Measurements from ENCODE around the gene TAS2R60. TPM values are rescaled to one million over a fixed set of nuclear protein-coding genes. Genes with fewer than 3 reads are reported as not detected.

The TAS2R60 gene
- polyA plus RNA-seq, 1 of the 3 experiments (the other 2 are of a cell fraction) = not detected

GRCh38 chr7:143429770-143430698, 13.2 kb upstream of the TAS2R60 start (continued):
- TF ChIP-seq CTCF (IDR thresholded peaks at IDR 0.05) (no peak), FOSL2 (IDR thresholded peaks at IDR 0.05; ENCODE audit: borderline replicate concordance, low read depth) (peak; percentile 94), TEAD4 (IDR thresholded peaks at IDR 0.05; ENCODE audit: borderline replicate concordance, insufficient read depth) (peak; percentile 82), NFIC (IDR thresholded peaks at IDR 0.05; ENCODE audit: borderline replicate concordance) (peak; percentile 68; the same call in 1 of the 2 replicates)

GRCh38 chr7:143431109-143431508, 12.1 kb upstream of the TAS2R60 start:
- POLR2A ChIA-PET = no interaction called here
- Histone ChIP-seq H3K9ac (peak overlapping the region; percentile 58; the same call in 1 of the 2 replicates), H3K4me2 (peak overlapping the region; percentile 68), H3K36me3 (replicated peaks in 1 of 2; ENCODE audit: control insufficient read depth in 1 of 2, insufficient read depth in 2 of 2, low read length in 1 of 2) (no peaks in the 10 kb centered on the region), H4K20me1 (ENCODE audit: insufficient read depth) (no peaks in the 10 kb centered on the region), H3K27me3 (ENCODE audit: insufficient read depth) (no peaks in the 10 kb centered on the region), H2AFZ (ENCODE audit: low read depth) (peak overlapping the region; percentile 96), H3K79me2 (ENCODE audit: insufficient read depth) (no peaks in the 10 kb centered on the region), H3K27ac (ENCODE audit: low read depth in 2 of 2, low read length in 1 of 2) (peak overlapping the region; percentile 82 to 93), H3K9me3 (no peaks in the 10 kb centered on the region), H3K4me3 (ENCODE audit: low read depth in 2 of 2, low read length in 1 of 2) (no peak overlapping the region), H3F3A (replicated peaks; ENCODE audit: insufficient read depth) (peaks cover 20% of the 10 kb centered on the region), H3K9me2 (no peaks in the 10 kb centered on the region), H3K4me1 (ENCODE audit: control insufficient read depth in 1 of 2, insufficient read depth in 2 of 2, low read depth in 1 of 2, low read length in 1 of 2) (peaks cover 0 to 22% of the 10 kb centered on the region in 2 experiments; a peak in 2 of 4 replicates)
- no peak for DNase-seq
- CTCF ChIA-PET = interaction anchor here (1.6 kb wide), 1 partner anchor 190 kb away, joined by 3 read pairs; no protein-coding TSS in a partner anchor
- WGBS (ENCODE audit: low lambda C conversion rate) = 51% methylated on average over 2 of the region's 2 CpGs
- no peak for TF ChIP-seq YY1 (IDR thresholded peaks at IDR 0.05; ENCODE audit: low read depth)
- no peak for TF ChIP-seq GATA2 (CRISPR knock-in tag; IDR thresholded peaks at IDR 0.05)
- no peak for TF ChIP-seq EZH2phosphoT487 (IDR thresholded peaks at IDR 0.05; ENCODE audit: borderline replicate concordance, low read depth)
- TF ChIP-seq RXRA (IDR thresholded peaks at IDR 0.05; ENCODE audit: borderline replicate concordance, low read depth) = no peak
- TF ChIP-seq GABPA (IDR thresholded peaks at IDR 0.05; ENCODE audit: low read depth) = no peak
- no peak for TF ChIP-seq TCF12 (IDR thresholded peaks at IDR 0.05)
- TF ChIP-seq SMC3 (IDR thresholded peaks at IDR 0.05; ENCODE audit: low read depth, low read length) = no peak
- TF ChIP-seq REST (IDR thresholded peaks at IDR 0.05; ENCODE audit: low read depth, low read length) = no peak
- no peak for TF ChIP-seq TEAD4 (IDR thresholded peaks at IDR 0.05; ENCODE audit: borderline replicate concordance, insufficient read depth)
- TF ChIP-seq POLR2AphosphoS5 (IDR thresholded peaks at IDR 0.05; ENCODE audit: low read depth, low read length) = no peak
- TF ChIP-seq ZBTB33 (IDR thresholded peaks at IDR 0.05; ENCODE audit: borderline replicate concordance, low read depth) = no peak
- TF ChIP-seq JUND (IDR thresholded peaks at IDR 0.05) = no peak
- TF ChIP-seq PBX3 (IDR thresholded peaks at IDR 0.05) = no peak
- no peak for TF ChIP-seq CHD2 (IDR thresholded peaks at IDR 0.05; ENCODE audit: low read length, partially characterized antibody)
- no peak for TF ChIP-seq USF1 (IDR thresholded peaks at IDR 0.05; ENCODE audit: borderline replicate concordance, low read depth)
- no peak for TF ChIP-seq FOSL2 (IDR thresholded peaks at IDR 0.05; ENCODE audit: borderline replicate concordance, low read depth)
- no peak for TF ChIP-seq NFIC (IDR thresholded peaks at IDR 0.05; ENCODE audit: borderline replicate concordance)
